CD4-positive, alpha-beta T cell treated with Interleukin-15 for 4 hours (primary cell): ENCODE measurements around the gene GCN1.

ENCODE experiments used
- DNase-seq: peaks from one replicate; pipeline ENCODE4 v3.0.0-alpha.2; 2020; ENCODE audit warnings: low spot score

Gene GCN1

GRCh38 chr12:120139958-120140357 lies 54.6 kb downstream of the GCN1 start:
- DNase-seq: no peak

- DNase-seq: no peak
Measured at GRCh38 chr12:120138366-120138765, 56.1 kb downstream of the GCN1 start.

- no peak for DNase-seq
Measured at GRCh38 chr12:120137833-120138232, 56.7 kb downstream of the GCN1 start.

GRCh38 chr12:120136093-120136770 lies 58.3 kb downstream of the GCN1 start:
- DNase-seq: no peak

- no peak for DNase-seq
Measured at GRCh38 chr12:120134307-120134980, 60.1 kb downstream of the GCN1 start.

GRCh38 chr12:120132863-120133385 lies 61.6 kb downstream of the GCN1 start:
- no peak for DNase-seq

- no peak for DNase-seq
Measured at GRCh38 chr12:120132054-120132836, 62.3 kb downstream of the GCN1 start.

- no peak for DNase-seq
Measured at GRCh38 chr12:120131116-120131515, 63.4 kb downstream of the GCN1 start.

- no peak for DNase-seq
Measured at GRCh38 chr12:120130011-120130410, 64.5 kb downstream of the GCN1 start.

- DNase-seq: no peak
Measured at GRCh38 chr12:120126635-120127005, 67.9 kb downstream of the GCN1 start.

GRCh38 chr12:120125792-120126634 lies 68.5 kb downstream of the GCN1 start:
- no peak for DNase-seq

- DNase-seq: no peak
Measured at GRCh38 chr12:120125029-120125428, 69.5 kb downstream of the GCN1 start.

GRCh38 chr12:120121766-120122293 lies 72.7 kb downstream of the GCN1 start:
- peak; percentile 25 for DNase-seq

- no peak for DNase-seq
Measured at GRCh38 chr12:120121343-120121742, 73.2 kb downstream of the GCN1 start.

- DNase-seq: peak; percentile 41
Measured at GRCh38 chr12:120119271-120119973, 75.1 kb downstream of the GCN1 start.

- DNase-seq: no peak
Measured at GRCh38 chr12:120118321-120119061, 76.0 kb downstream of the GCN1 start.

- no peak for DNase-seq
Measured at GRCh38 chr12:120117961-120118320, 76.6 kb downstream of the GCN1 start.

GRCh38 chr12:120116792-120117651 lies 77.5 kb downstream of the GCN1 start:
- peak; percentile 96 for DNase-seq

GRCh38 chr12:120116441-120116791 lies 78.1 kb downstream of the GCN1 start, which contains the start of gene RAB35:
RAB35 (minus strand) TSS chr12:120116753; CDS start chr12:120116650, 103 bp downstream.
- no peak for DNase-seq
